Measurements from ENCODE around the gene SELENOF.
"Not testable (repeated sequence)": the region's sequence is repeated elsewhere in the genome, so short reads cannot be mapped to it uniquely, and the experiment has no call there.

The SELENOF gene

GRCh38 chr1:86914998-86915736, 1.2 kb upstream of the SELENOF start:
- peak overlapping the region; percentile 71 for H3K4me3 ChIP-seq (ENCODE audit: low read length)
- peaks cover 10% of the 10 kb centered on the region for H3K4me1 ChIP-seq (ENCODE audit: control insufficient read depth, low read depth, low read length)
- peak overlapping the region; percentile 47 for H3K27ac ChIP-seq (ENCODE audit: low read length)
- no peaks in the 10 kb centered on the region for H3K9me3 ChIP-seq (ENCODE audit: control insufficient read depth, low read depth, low read length)
- H3K9ac ChIP-seq (ENCODE audit: low read length), result peak overlapping the region; percentile 84
- H3K36me3 ChIP-seq (ENCODE audit: control insufficient read depth, low read depth, low read length), result no peaks in the 10 kb centered on the region
- no peaks in the 10 kb centered on the region for H3K27me3 ChIP-seq (ENCODE audit: control insufficient read depth, insufficient read depth, low read length)

- H3K9ac ChIP-seq (ENCODE audit: low read length), result peak within 1 kb of the TSS; percentile 89
- no peaks in the 10 kb centered on the region for H3K9me3 ChIP-seq (ENCODE audit: control insufficient read depth, low read depth, low read length)
- H3K4me3 ChIP-seq (ENCODE audit: low read length), result peak within 1 kb of the TSS; percentile 88
- H3K27ac ChIP-seq (ENCODE audit: low read length), result peak within 1 kb of the TSS; percentile 98
- no peaks in the 10 kb centered on the region for H3K27me3 ChIP-seq (ENCODE audit: control insufficient read depth, insufficient read depth, low read length)
- peaks cover 10% of the 10 kb centered on the region for H3K4me1 ChIP-seq (ENCODE audit: control insufficient read depth, low read depth, low read length)
- no peaks in the 10 kb centered on the region for H3K36me3 ChIP-seq (ENCODE audit: control insufficient read depth, low read depth, low read length)
These were observed 673 bp upstream of the SELENOF start, which contains the start of gene HS2ST1 for GRCh38 chr1:86914601-86914997. HS2ST1 (plus strand) TSS chr1:86914635.

- peaks cover 10% of the 10 kb centered on the region for H3K4me1 ChIP-seq (ENCODE audit: control insufficient read depth, low read depth, low read length)
- H3K27me3 ChIP-seq (ENCODE audit: control insufficient read depth, insufficient read depth, low read length), result no peaks in the 10 kb centered on the region
- H3K36me3 ChIP-seq (ENCODE audit: control insufficient read depth, low read depth, low read length), result no peaks in the 10 kb centered on the region
- H3K9me3 ChIP-seq (ENCODE audit: control insufficient read depth, low read depth, low read length), result no peaks in the 10 kb centered on the region
- peak overlapping the region; percentile 98 for H3K27ac ChIP-seq (ENCODE audit: low read length)
- H3K9ac ChIP-seq (ENCODE audit: low read length), result peak overlapping the region; percentile 89
- H3K4me3 ChIP-seq (ENCODE audit: low read length), result peak overlapping the region; percentile 88
These were observed 479 bp downstream of the SELENOF start for GRCh38 chr1:86913399-86913895.

GRCh38 chr1:86912281-86912900, 1.5 kb downstream of the SELENOF start:
- Histone ChIP-seq H3K9me3 (ENCODE audit: control insufficient read depth, low read depth, low read length) (no peaks in the 10 kb centered on the region), H3K27me3 (ENCODE audit: control insufficient read depth, insufficient read depth, low read length) (no peaks in the 10 kb centered on the region), H3K36me3 (ENCODE audit: control insufficient read depth, low read depth, low read length) (peaks cover under 1% of the 10 kb centered on the region), H3K4me1 (ENCODE audit: control insufficient read depth, low read depth, low read length) (peaks cover 10% of the 10 kb centered on the region), H3K4me3 (ENCODE audit: low read length) (peak overlapping the region; percentile 88), H3K9ac (ENCODE audit: low read length) (peak overlapping the region; percentile 89), H3K27ac (ENCODE audit: low read length) (no peak overlapping the region)

GRCh38 chr1:86906419-86906818, 7.5 kb downstream of the SELENOF start:
- no peak overlapping the region for H3K4me3 ChIP-seq (ENCODE audit: low read length)
- H3K9ac ChIP-seq (ENCODE audit: low read length), result no peak overlapping the region
- no peak overlapping the region for H3K27ac ChIP-seq (ENCODE audit: low read length)
- no peaks in the 10 kb centered on the region for H3K9me3 ChIP-seq (ENCODE audit: control insufficient read depth, low read depth, low read length)
- peaks cover 4% of the 10 kb centered on the region for H3K4me1 ChIP-seq (ENCODE audit: control insufficient read depth, low read depth, low read length)
- H3K36me3 ChIP-seq (ENCODE audit: control insufficient read depth, low read depth, low read length), result peaks cover 28% of the 10 kb centered on the region
- no peaks in the 10 kb centered on the region for H3K27me3 ChIP-seq (ENCODE audit: control insufficient read depth, insufficient read depth, low read length)

GRCh38 chr1:86905875-86906274, 8.1 kb downstream of the SELENOF start:
- H3K27me3 ChIP-seq (ENCODE audit: control insufficient read depth, insufficient read depth, low read length), result no peaks in the 10 kb centered on the region
- no peak overlapping the region for H3K4me3 ChIP-seq (ENCODE audit: low read length)
- no peak overlapping the region for H3K27ac ChIP-seq (ENCODE audit: low read length)
- H3K9ac ChIP-seq (ENCODE audit: low read length), result no peak overlapping the region
- peaks cover 34% of the 10 kb centered on the region for H3K36me3 ChIP-seq (ENCODE audit: control insufficient read depth, low read depth, low read length)
- peaks cover 4% of the 10 kb centered on the region for H3K4me1 ChIP-seq (ENCODE audit: control insufficient read depth, low read depth, low read length)
- no peaks in the 10 kb centered on the region for H3K9me3 ChIP-seq (ENCODE audit: control insufficient read depth, low read depth, low read length)

- H3K27ac ChIP-seq (ENCODE audit: low read length); H3K9me3 ChIP-seq (ENCODE audit: control insufficient read depth, low read depth, low read length); H3K4me3 ChIP-seq (ENCODE audit: low read length); H3K4me1 ChIP-seq (ENCODE audit: control insufficient read depth, low read depth, low read length); H3K27me3 ChIP-seq (ENCODE audit: control insufficient read depth, insufficient read depth, low read length); H3K9ac ChIP-seq (ENCODE audit: low read length): not testable (repeated sequence)
- peaks cover 34% of the 10 kb centered on the region for H3K36me3 ChIP-seq (ENCODE audit: control insufficient read depth, low read depth, low read length)
These were observed 14.5 kb downstream of the SELENOF start for GRCh38 chr1:86899401-86899800.

GRCh38 chr1:86888327-86888726, 25.6 kb downstream of the SELENOF start:
- peaks cover 6% of the 10 kb centered on the region for H3K36me3 ChIP-seq (ENCODE audit: control insufficient read depth, low read depth, low read length)
- H3K9me3 ChIP-seq (ENCODE audit: control insufficient read depth, low read depth, low read length), result no peaks in the 10 kb centered on the region
- H3K27ac ChIP-seq (ENCODE audit: low read length), result no peak overlapping the region

GRCh38 chr1:86887479-86888162, 26.3 kb downstream of the SELENOF start:
- H3K27me3 ChIP-seq (ENCODE audit: control insufficient read depth, insufficient read depth, low read length), result no peaks in the 10 kb centered on the region
- H3K36me3 ChIP-seq (ENCODE audit: control insufficient read depth, low read depth, low read length), result peaks cover 6% of the 10 kb centered on the region
- no peak overlapping the region for H3K9ac ChIP-seq (ENCODE audit: low read length)

More at GRCh38 chr1:86888327-86888726, 25.6 kb downstream of the SELENOF start:
- Histone ChIP-seq H3K4me1 (ENCODE audit: control insufficient read depth, low read depth, low read length) (no peaks in the 10 kb centered on the region), H3K9ac (ENCODE audit: low read length) (no peak overlapping the region), H3K4me3 (ENCODE audit: low read length) (no peak overlapping the region), H3K27me3 (ENCODE audit: control insufficient read depth, insufficient read depth, low read length) (no peaks in the 10 kb centered on the region)

GRCh38 chr1:86875722-86876121, 38.2 kb downstream of the SELENOF start:
- Histone ChIP-seq H3K27ac (ENCODE audit: low read length) (no peak overlapping the region), H3K36me3 (ENCODE audit: control insufficient read depth, low read depth, low read length) (peaks cover 4% of the 10 kb centered on the region), H3K4me1 (ENCODE audit: control insufficient read depth, low read depth, low read length) (peaks cover 6% of the 10 kb centered on the region), H3K4me3 (ENCODE audit: low read length) (no peak overlapping the region), H3K9ac (ENCODE audit: low read length) (no peak overlapping the region), H3K27me3 (ENCODE audit: control insufficient read depth, insufficient read depth, low read length) (no peaks in the 10 kb centered on the region), H3K9me3 (ENCODE audit: control insufficient read depth, low read depth, low read length) (no peaks in the 10 kb centered on the region)

More at GRCh38 chr1:86887479-86888162, 26.3 kb downstream of the SELENOF start:
- Histone ChIP-seq H3K9me3 (ENCODE audit: control insufficient read depth, low read depth, low read length) (no peaks in the 10 kb centered on the region), H3K27ac (ENCODE audit: low read length) (no peak overlapping the region), H3K4me3 (ENCODE audit: low read length) (no peak overlapping the region), H3K4me1 (ENCODE audit: control insufficient read depth, low read depth, low read length) (no peaks in the 10 kb centered on the region)

GRCh38 chr1:86872086-86872485, 41.8 kb downstream of the SELENOF start:
- no peak overlapping the region for H3K27ac ChIP-seq (ENCODE audit: low read length)
- H3K9ac ChIP-seq (ENCODE audit: low read length), result no peak overlapping the region
- H3K4me1 ChIP-seq (ENCODE audit: control insufficient read depth, low read depth, low read length), result peaks cover 5% of the 10 kb centered on the region
- H3K9me3 ChIP-seq (ENCODE audit: control insufficient read depth, low read depth, low read length), result no peaks in the 10 kb centered on the region
- no peaks in the 10 kb centered on the region for H3K36me3 ChIP-seq (ENCODE audit: control insufficient read depth, low read depth, low read length)
- H3K4me3 ChIP-seq (ENCODE audit: low read length), result no peak overlapping the region
- no peaks in the 10 kb centered on the region for H3K27me3 ChIP-seq (ENCODE audit: control insufficient read depth, insufficient read depth, low read length)
